Endothelial cell (in vitro differentiated cells): ENCODE data around the gene DIP2C. TPM values are rescaled to one million over a fixed set of nuclear protein-coding genes. Genes with fewer than 3 reads are reported as not detected.
A peak's percentile ranks its signal among the peaks of the same experiment; 100 is the strongest.

Experiments used
- DNase-seq: peaks from one replicate; pipeline ENCODE4 v3.0.0; 2021; ENCODE audit warnings: low spot score
- H3K27ac Mint-ChIP-seq: one replicate; pipeline ENCODE4 v1.8.0; 2021; ENCODE audit warnings: mixed read lengths, inconsistent platforms; ENCODE audit not compliant: unreplicated experiment
- H3K27me3 Mint-ChIP-seq: one replicate; pipeline ENCODE4 v1.8.0; 2021; ENCODE audit warnings: mild to moderate bottlenecking, moderate library complexity, mixed read lengths, inconsistent platforms; ENCODE audit not compliant: unreplicated experiment
- H3K36me3 Mint-ChIP-seq: one replicate; pipeline ENCODE4 v1.8.0; 2021; ENCODE audit warnings: mild to moderate bottlenecking, low read depth, mixed read lengths, inconsistent platforms; ENCODE audit not compliant: unreplicated experiment
- H3K4me1 Mint-ChIP-seq: one replicate; pipeline ENCODE4 v1.8.0; 2021; ENCODE audit warnings: mild to moderate bottlenecking, mixed read lengths, inconsistent platforms; ENCODE audit not compliant: unreplicated experiment
- H3K4me3 Mint-ChIP-seq: one replicate; pipeline ENCODE4 v1.8.0; 2021; ENCODE audit warnings: mild to moderate bottlenecking, mixed read lengths, inconsistent platforms; ENCODE audit not compliant: unreplicated experiment
- H3K9me3 Mint-ChIP-seq: one replicate; pipeline ENCODE4 v1.8.0; 2021; ENCODE audit warnings: mixed read lengths, inconsistent platforms; ENCODE audit not compliant: unreplicated experiment
- total RNA-seq: library from RNA; stranded (reverse); fragmentation: NEBNext Ultra II Directional; extraction: Animal tissue kit (Norgen Biotek cat#: 25700); gene quantifications from one replicate; pipeline ENCODE4 v1.2.1, GENCODE V29; 2021; ENCODE audit not compliant: unreplicated experiment
- TF ChIP-seq, protein P1 (sequence below): fragments of 200-600 bp; sonication (generic); IDR thresholded peaks from one replicate; pipeline ENCODE4 v1.5.0; 2021; ENCODE audit warnings: antibody characterized with exemption; ENCODE audit not compliant: unreplicated experiment

DIP2C gene
- total RNA-seq, 1 donor from 2014 or later: 13.1 TPM

DNA sequence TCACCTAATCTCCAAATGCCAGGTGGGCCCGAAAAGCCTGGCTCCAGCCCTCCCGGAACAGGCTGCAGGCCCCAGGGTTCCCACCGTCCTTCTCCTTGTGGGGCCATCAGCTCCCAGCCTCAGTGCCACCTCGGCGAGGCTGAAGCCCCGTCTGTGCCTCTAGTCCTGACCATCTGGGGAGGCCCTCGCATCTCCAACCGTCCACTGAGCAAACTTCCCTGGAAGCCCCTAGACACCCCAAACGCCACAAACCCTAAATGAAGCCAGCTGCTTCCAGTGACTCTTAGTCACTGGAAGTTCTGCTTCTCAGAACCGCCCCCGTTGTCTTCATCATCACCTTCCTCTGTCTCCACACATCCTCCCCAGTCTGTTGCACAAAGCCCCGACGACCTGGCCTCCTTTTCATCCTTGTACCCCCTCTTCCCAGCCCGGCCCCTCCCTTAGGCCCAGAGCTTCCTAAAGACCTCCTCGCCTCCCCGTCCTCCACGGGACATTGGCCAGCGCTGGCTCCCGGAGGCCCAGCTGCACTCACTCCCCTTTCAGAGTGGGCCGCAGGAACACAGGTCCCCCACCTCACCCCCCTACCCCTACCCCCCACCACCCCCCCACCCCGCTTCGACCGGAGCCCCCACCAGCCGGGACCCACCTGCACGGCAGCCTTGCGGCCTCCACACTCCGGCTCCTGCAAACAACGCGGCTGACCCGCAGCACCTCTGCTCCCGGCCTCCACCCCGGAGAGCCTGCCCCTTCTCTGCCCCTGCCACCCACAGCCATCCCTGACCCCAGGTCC, 1.1 kb upstream of the DIP2C start:
- Mint-ChIP-seq H3K4me3 (peak overlapping the region; percentile 89), H3K9me3 (no peaks in the 10 kb centered on the region), H3K27me3 (peaks cover 13% of the 10 kb centered on the region), H3K36me3 (peaks cover 6% of the 10 kb centered on the region), H3K27ac (no peak overlapping the region), H3K4me1 (peaks cover 11% of the 10 kb centered on the region)
- DNase-seq: no peak
- TF ChIP-seq, protein P1, sequence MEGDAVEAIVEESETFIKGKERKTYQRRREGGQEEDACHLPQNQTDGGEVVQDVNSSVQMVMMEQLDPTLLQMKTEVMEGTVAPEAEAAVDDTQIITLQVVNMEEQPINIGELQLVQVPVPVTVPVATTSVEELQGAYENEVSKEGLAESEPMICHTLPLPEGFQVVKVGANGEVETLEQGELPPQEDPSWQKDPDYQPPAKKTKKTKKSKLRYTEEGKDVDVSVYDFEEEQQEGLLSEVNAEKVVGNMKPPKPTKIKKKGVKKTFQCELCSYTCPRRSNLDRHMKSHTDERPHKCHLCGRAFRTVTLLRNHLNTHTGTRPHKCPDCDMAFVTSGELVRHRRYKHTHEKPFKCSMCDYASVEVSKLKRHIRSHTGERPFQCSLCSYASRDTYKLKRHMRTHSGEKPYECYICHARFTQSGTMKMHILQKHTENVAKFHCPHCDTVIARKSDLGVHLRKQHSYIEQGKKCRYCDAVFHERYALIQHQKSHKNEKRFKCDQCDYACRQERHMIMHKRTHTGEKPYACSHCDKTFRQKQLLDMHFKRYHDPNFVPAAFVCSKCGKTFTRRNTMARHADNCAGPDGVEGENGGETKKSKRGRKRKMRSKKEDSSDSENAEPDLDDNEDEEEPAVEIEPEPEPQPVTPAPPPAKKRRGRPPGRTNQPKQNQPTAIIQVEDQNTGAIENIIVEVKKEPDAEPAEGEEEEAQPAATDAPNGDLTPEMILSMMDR: no peak

DNA sequence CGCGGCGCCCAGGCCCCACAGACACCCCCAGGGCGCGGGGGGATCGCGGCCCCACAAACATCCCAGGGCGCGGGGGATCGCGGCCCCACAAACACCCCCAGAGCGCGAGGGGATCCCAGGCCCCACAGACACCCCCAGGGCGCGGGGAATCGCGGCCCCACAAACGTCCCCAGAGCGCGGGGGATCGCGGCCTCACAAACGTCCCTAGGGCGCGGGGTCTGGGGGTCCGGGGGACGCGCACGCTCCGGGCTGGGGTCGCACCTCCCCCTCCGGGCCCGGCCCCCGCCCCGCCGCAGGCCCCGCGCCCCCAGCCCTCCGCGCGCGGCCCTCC, 382 bp downstream of the DIP2C start:
- TF ChIP-seq, protein P1: no peak
- Mint-ChIP-seq H3K9me3 (no peaks in the 10 kb centered on the region), H3K27ac (no peak overlapping the region), H3K36me3 (peaks cover 6% of the 10 kb centered on the region), H3K4me3 (no peak overlapping the region), H3K27me3 (peaks cover 13% of the 10 kb centered on the region), H3K4me1 (peaks cover 11% of the 10 kb centered on the region)
- DNase-seq: no peak

DNA sequence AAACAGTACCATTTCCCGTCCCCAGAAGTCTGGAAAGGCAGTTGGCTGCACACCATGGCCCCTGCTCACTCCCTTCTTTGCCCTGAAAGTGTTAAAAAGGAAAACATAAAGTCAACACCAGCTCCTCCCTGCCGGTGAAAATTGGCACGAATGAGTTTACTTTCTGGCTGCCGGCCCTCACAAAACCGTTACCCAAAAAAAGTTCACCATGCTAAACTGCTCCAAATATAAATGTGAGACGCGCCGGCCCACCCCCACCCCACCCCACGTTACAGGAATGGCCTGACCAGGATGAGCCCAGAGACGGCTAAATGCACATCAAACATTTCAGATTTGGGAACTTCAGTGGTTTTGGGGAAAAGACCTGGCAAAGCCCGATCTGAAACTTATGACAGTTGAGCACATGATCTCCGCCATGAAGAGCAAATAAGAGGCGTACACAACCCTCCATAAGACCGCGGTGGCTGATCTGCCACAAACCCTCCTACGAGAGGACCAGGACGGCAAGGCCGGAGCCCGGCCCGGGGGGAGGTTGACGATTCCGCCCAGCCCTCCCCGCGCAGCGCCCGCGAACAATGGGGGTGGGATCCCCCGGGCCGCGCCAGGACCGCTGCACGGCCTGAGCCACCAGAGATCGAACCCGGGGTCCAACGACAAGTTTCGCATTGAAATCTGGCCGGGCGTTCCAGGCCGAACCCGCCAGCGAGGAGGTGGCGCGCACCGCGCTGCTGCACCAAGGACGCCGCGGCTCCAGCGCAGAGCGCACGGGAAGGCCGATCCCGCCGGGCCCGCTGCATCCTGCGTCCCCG, 952 bp downstream of the DIP2C start:
- Mint-ChIP-seq H3K9me3 (no peaks in the 10 kb centered on the region), H3K27me3 (peaks cover 13% of the 10 kb centered on the region), H3K4me1 (peaks cover 7% of the 10 kb centered on the region), H3K27ac (peak overlapping the region; percentile 19), H3K4me3 (peak overlapping the region; percentile 90), H3K36me3 (peaks cover 6% of the 10 kb centered on the region)
- DNase-seq: peak; percentile 44
- TF ChIP-seq, protein P1: no peak

DNA sequence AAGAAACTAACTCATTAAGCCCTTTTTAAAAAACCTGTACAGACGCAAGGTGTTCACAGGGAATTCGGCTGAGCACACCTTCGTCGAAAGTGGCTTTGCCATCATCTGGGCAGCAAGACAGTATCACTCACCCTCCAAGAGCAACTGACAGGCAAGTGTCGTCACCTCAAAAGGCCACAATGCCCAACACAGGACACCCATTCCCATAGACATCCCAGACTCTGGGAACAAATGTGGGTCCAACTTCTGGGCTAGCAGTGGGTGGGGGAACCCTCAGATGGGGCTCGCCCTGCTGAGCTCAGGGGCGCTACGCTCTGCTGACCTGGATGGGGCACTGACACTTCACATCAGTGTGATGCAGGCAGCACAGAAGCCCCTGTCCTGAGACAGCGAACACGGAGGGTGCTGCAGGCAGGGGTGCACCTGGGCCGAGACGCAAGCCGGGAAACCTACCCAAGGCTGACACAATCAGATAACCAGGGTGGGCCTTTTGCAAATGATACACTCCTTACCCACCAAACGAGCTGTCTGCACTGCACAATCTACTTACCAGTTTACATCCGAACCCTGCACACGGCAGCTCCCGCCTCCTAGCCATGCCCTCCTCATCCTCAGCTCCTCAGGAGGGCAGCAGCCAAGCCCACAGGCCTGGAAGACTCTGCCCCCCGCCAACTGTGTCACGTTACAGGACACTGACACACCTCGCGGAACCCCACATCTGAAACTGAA, 1.7 kb downstream of the DIP2C start:
- TF ChIP-seq, protein P1: no peak
- no peak overlapping the region for H3K27ac Mint-ChIP-seq
- H3K27me3 Mint-ChIP-seq: peaks cover 13% of the 10 kb centered on the region
- H3K36me3 Mint-ChIP-seq: peaks cover 6% of the 10 kb centered on the region
- peaks cover 6% of the 10 kb centered on the region for H3K4me1 Mint-ChIP-seq
- no peak for DNase-seq
- no peaks in the 10 kb centered on the region for H3K9me3 Mint-ChIP-seq
- H3K4me3 Mint-ChIP-seq: peak overlapping the region; percentile 90
